RPMI8226 (cell line): ENCODE measurements around the gene CPE.
"Not testable (repeated sequence)": the region's sequence is repeated elsewhere in the genome, so short reads cannot be mapped to it uniquely, and the experiment has no call there.

ENCODE experiments used
- DNase-seq: peaks from one replicate; pipeline ENCODE4 v3.0.0-alpha.2; 2015

The CPE gene

DNA sequence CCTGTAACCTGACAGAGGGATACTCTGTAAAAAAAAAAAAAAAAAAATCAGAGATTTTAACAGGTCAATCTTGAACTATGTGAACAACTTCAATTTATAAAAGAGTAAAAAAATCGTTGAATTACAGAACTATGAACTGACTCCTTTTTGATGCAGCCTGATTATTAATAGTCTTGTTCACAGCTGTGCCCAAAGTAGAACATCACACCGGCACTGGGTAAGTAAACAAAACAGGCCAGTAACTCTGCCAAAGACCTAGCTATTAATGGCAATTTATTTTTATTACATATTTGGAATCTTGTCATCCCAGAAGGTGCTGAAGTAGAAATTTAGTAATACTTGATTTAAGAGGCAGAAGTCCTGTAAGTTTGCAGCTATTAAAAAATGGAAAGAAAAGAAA is 31.4 kb downstream of the CPE start:
- DNase-seq, result no peak

GRCh38 chr4:165415910-165416309 is 37.1 kb downstream of the CPE start:
- DNase-seq, result no peak

GRCh38 chr4:165418073-165418472 is 39.3 kb downstream of the CPE start:
- no peak for DNase-seq

DNA sequence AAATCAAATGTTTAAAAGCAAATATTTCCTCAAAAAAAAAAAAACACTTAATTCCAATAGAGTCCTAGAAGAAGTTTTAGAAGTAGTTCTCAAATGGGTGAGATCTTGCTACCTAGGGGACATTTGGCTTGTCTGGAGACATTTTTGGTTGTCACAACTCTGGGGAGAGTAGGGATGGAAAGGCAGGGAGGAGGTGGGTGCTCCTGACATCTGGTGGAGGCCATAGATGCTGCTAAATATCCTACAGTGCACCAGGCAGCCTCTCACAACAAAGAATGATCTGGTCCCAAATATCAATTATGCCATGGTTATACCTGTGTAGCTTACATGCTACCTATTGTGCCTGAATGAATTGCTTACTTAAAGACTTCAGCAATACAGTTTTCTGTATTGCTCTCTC is 46.8 kb downstream of the CPE start:
- DNase-seq, result no peak

DNA sequence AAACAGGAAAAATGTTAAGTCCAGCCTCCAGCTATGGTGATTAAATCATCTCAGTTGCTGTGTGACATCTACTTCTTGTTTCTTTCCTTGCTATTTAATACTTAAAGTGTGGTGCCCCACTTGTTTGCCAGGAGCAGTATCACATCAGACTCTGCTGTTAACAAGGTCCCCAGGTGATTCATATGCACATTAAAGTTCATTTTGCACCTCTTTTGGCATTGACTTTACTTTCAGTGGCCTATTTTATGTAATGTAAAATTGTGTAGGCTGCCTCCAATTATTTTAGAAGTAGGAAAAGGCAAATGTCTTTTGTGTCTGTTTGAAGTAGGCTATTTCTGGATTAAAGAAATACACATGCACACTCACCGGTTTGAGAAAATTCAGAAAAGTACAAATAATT is 47.5 kb downstream of the CPE start:
- DNase-seq, result no peak

DNA sequence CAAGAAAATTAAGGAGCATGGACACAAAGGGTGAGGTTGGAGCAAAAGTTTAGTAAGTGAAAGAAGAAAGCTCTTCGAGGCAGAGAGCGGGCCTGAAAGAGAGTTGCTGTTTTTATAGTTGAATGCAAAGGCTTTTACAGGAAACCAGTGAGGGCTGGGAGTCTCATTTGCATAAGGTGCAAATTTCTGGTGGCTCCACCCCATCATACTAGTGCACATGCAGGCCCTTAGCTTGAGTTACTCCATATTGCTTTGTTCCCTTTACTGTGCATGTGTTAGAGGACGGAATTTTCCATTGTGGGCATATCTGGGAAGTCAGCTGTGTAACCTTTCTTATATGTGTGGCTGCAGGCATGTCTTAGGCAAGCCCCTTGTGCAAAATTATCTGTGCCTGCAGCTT is 48.0 kb downstream of the CPE start:
- DNase-seq, result no peak

GRCh38 chr4:165428957-165429356 is 50.1 kb downstream of the CPE start:
- no peak for DNase-seq

DNA sequence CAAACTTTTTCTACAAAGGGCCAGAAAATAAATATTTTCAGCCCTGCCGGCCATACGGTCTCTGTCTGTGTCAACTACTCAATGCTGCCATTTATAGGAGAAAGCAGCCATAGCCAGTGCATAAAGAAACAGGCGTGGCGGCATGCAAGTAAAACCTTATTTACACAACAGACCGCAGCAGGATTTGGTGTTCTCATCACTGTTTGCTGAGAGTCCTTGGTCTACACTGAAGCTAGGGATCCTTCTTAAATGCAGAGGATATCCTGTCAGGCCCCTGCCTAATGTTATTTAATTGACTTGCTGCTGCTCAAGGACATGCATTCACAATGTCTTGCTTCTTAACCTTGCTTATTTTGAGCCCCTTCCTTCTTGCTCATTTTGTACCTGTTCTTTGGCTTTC is 54.7 kb downstream of the CPE start:
- DNase-seq, result no peak

DNA sequence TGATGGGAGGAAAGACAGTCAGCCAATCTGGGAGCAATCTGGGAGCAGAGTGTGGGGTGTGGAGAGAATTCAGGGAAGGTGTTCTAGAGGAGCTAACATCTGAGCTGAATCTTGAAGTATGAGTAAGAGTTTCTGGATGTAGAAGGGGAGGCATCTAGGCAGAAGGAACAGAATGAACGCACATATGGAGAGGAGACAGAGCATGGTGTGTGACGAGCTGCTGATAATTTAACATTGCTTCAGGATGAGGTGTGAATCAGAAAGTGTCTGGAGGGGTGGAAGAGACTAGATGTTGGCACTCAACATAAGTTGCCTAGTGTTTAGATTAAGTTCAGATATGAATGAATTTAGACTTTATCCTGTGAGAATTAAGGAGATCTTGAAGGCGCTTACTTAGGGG is 58.9 kb downstream of the CPE start:
- DNase-seq, result no peak

DNA sequence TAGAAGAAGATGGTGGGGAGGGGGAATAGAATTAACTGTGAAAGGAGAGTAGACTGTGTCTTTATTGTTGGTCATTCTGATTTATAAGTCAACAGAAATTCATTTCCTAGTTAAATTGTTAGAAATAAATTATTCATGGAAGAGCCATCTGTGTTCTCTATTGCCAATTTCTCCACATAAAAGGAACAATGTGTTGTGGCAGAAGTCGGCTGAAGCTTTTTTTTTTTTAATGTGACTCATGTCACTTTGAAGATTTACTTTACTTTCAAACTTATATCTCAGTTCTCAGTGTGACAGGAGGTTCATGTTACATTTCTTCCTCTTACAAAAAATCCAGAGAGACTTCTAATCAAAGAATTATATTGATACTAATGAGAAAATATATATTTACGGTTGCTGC is 60.5 kb downstream of the CPE start:
- DNase-seq, result no peak

DNA sequence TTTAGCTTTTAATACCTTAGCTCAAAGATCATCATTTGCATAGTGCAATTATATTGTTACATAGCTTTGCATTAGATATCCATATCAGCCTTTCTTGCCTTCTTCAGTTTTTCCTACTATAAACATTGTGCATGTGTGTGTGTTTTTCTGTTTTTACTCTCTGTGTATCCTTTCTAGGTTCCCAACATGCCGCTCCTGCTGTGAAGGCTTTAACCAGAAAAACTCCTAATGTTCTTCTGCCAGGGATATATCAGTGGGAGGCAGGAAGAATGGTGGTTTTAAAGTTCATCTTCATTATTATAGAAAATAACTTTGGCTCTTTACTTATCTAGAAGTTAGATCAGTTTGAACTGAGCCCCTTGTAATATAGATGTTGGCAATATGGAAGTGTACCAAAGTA is 61.2 kb downstream of the CPE start:
- no peak for DNase-seq

GRCh38 chr4:165440415-165441158 is 61.8 kb downstream of the CPE start:
- DNase-seq, result no peak

- no peak for DNase-seq
Measured at GRCh38 chr4:165443276-165443675, 64.5 kb downstream of the CPE start.

DNA sequence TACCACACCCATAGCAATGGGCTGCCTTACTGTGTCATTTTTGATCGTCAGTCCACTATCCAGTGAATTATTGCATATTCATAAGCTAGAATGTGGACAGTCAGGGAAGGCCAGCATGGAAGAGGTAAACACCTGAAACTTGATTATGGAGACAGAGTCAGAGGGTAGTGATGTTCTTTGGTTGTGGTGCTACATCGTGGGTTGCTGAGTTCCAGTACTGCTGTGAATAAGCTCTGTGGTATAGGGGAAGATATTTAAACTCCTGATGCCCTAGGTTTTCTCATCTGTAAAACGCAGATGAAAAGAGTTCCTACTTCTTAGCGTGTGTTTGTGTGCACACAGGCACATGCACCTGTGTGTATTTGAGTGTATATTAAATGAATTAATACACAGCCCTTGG is 69.9 kb downstream of the CPE start:
- no peak for DNase-seq

DNA sequence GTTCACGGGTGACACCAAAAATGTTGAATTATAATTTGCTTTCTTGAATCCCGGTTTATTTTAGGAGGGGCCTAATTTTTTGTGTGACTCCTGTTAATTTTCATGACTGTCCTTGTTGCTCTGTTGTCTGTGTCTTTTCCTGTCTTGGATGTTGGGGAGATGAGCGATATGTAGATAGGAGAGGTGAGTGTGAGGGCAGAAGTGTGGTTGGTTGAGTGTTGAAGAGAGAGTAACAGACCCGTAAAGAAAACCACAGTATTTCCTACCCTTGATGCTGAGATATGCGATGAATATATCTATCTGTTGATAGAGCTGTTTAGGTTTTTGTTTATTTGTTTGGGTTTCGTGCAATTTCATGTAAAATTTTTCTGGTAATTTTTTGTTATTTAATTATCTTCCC is 70.5 kb downstream of the CPE start:
- DNase-seq, result no peak

GRCh38 chr4:165450871-165451270 is 72.1 kb downstream of the CPE start:
- DNase-seq, result no peak

DNA sequence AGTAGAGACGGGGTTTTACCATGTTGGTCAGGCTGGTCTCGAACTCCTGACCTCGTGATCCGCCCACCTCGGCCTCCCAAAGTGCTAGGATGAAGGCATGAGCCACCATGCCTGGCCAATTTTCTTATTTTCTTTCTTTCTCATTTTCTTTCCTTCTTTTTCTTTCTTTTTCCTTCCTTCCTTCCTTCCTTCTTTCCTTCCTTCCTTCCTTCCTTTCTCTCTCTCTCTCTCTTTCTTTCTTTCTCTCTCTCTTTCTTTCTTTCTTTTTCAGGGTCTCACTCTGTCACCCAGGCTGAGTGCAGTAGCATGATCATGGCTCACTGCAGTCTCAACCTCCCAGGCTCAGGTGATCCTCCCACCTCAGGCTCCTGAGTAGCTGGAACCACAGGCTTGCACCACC is 74.3 kb downstream of the CPE start:
- not testable (repeated sequence) for DNase-seq

- DNase-seq, result no peak
Measured at GRCh38 chr4:165454426-165454825, 75.6 kb downstream of the CPE start.

DNA sequence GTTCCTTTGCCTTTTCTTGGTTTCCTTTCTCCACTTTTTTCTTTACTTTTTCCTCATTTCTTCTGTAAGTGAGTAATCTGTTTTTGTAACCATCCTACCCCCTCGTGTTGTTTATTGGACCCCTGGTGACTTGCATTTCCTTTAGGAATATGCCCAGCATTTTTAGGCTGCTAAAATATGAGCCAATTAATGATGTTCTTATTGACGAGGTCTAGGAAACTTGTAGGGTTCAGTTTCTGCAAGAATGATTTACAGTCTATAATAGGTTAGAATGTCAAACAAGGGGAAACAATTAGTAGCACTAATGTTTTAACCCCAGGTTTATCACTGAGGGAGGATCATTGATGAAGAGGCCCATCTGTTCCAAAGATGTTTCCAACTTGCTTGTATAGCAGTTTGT is 79.0 kb downstream of the CPE start:
- DNase-seq, result no peak

- no peak for DNase-seq
Measured at GRCh38 chr4:165458471-165458870, 79.7 kb downstream of the CPE start.

DNA sequence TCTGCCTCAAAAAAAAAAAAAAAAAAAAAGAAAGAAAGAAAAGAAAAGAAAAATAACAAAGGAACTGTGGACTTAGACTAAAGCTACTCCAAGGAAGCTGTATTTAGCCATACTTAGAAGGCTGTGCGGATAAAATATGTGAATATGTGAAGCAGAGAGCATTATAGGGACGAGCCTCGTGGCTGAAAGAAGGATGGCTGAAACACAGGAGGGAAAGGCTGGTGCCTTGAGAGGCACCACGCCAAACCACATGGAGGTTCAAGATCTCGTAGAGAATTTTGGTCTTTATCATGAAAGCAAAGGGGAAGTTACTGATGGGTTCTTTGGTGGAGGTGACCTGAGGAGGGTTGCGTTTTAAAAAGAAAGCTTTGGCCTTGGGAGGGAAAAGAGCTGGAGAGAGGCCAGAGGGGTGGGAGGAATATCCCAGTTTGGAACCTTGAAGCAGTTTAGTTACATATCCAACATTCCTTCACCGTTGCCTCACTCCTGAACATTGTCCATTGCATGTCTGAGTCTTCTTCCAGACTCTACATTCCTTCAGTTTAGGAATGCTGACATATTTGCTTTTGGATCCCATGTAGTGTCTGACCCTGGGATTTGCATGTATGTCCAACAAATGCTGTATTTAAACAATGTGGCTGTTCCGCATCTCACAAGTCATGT is 82.5 kb downstream of the CPE start:
- no peak for DNase-seq

DNA sequence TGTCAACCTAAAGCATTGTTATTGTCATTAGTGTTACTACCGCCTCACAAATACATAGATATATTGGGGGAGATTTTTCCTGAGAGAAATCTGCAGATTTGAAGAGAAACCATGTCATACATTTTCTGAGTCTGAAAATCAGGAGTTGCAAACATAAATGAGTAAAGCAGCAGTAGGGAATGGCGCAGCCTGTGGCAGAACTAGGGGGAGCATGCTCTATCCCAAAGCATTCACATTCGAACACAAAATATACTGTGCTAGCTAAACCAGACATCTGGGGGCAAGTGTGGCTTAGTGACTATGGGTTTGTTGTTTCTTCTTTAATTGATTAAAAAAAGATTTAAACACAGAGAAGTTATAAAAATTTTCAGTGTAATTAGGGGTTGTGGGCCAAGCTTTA is 83.2 kb downstream of the CPE start:
- DNase-seq, result no peak

GRCh38 chr4:165464376-165464775 is 85.6 kb downstream of the CPE start:
- no peak for DNase-seq

- peak; percentile 20 for DNase-seq
Measured at GRCh38 chr4:165464813-165465381, 86.1 kb downstream of the CPE start.

DNA sequence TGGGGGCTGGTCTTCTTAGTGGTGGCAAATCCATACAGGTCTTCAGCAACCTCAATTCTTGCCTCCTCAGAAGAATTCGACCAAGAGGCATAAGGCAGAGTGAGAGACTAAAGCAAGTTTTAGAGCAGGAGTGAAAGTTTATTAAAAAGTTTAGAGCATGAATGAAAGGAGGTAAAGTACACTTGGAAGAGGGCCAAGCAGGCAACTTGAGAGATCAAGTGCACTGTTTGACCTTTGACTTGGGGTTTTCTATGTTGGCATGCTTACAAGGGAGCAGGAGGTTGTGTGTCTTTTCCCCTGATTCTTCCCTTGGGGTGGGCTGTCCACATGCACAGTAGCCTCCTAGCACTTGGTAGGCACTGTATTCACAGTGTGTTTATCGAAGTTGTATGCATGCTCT is 91.2 kb downstream of the CPE start:
- no peak for DNase-seq
